Karpas-422 (cell line): Measurements from ENCODE around the gene ACVR1. TPM values are rescaled to one million over a fixed set of nuclear protein-coding genes. Genes with fewer than 3 reads are reported as not detected.

ENCODE experiments used
- small RNA-seq: library from RNA; depleted of rRNA; stranded (forward); fragments of <200 nt; gene quantifications from one replicate; pipeline ENCODE3, GENCODE V24; 2014
- total RNA-seq: library from RNA; depleted of rRNA; stranded (reverse); fragments of >200 nt; shearing (Covaris generic); gene quantifications from 2 replicates; pipeline ENCODE4 v1.2.3, GENCODE V29; 2014; ENCODE audit warnings: low replicate concordance; rRNA removed

ACVR1 gene
- total RNA-seq, 1 experiment from 2014 or later, result 0.07 TPM

Small RNAs within 50 kb of the gene (small RNA-seq; reads per million reads assigned to genes)
- not detected for gene RNU6-436P

Other genes starting within 250 kb of the ACVR1 start
- not detected in 2 replicates for gene ACVR1C, start 247.5 kb downstream of the ACVR1 start, total RNA-seq
- gene UPP2, start 225.5 kb upstream of the ACVR1 start, total RNA-seq, result not detected in 2 replicates